Smooth muscle cell (in vitro differentiated cells): ENCODE results near the gene FAM83B. TPM values are rescaled to one million over a fixed set of nuclear protein-coding genes. Genes with fewer than 3 reads are reported as not detected.

Experiments
- DNase-seq: peaks from one replicate; lab custom pipeline; 2025; ENCODE audit not compliant: unreplicated experiment; lab: John Stamatoyannopoulos, UW
- H2AFZ ChIP-seq: fragments of 200-600 bp; sonication (generic); 2 replicates; pipeline ENCODE4 v1.6.0; 2016; ENCODE audit warnings: antibody characterized with exemption, low read depth, mild to moderate bottlenecking
- H3F3A ChIP-seq: fragments of 200-600 bp; sonication (generic); 2 replicates; pipeline ENCODE4 v1.6.0; 2017; ENCODE audit warnings: antibody characterized with exemption, low read depth
- H3K27ac ChIP-seq: fragments of 200-600 bp; sonication (generic); 2 replicates; pipeline ENCODE4 v1.5.1; 2016; ENCODE audit warnings: low read depth, mild to moderate bottlenecking
- H3K27me3 ChIP-seq: fragments of 200-600 bp; sonication (generic); 2 replicates; pipeline ENCODE4 v1.6.1; 2016; ENCODE audit warnings: low read depth, mild to moderate bottlenecking
- H3K36me3 ChIP-seq: fragments of 200-600 bp; sonication (generic); 2 replicates; pipeline ENCODE4 v1.5.1; 2016; ENCODE audit warnings: low read depth
- H3K4me1 ChIP-seq: fragments of 200-600 bp; sonication (generic); 2 replicates; pipeline ENCODE4 v1.5.1; 2016; ENCODE audit warnings: low read depth
- H3K4me2 ChIP-seq: fragments of 200-600 bp; sonication (generic); 2 replicates; pipeline ENCODE4 v1.6.0; 2016; ENCODE audit warnings: mild to moderate bottlenecking
- H3K4me3 ChIP-seq: fragments of 200-600 bp; sonication (generic); 2 replicates; pipeline ENCODE4 v1.5.1; 2016; ENCODE audit warnings: mild to moderate bottlenecking
- H3K79me2 ChIP-seq: fragments of 200-600 bp; sonication (generic); 2 replicates; pipeline ENCODE4 v1.6.0; 2016; ENCODE audit warnings: low read depth, mild to moderate bottlenecking
- H3K9ac ChIP-seq: fragments of 200-600 bp; sonication (generic); 2 replicates; pipeline ENCODE4 v1.6.0; 2016; ENCODE audit warnings: low read depth
- H3K9me3 ChIP-seq: fragments of 200-600 bp; sonication (generic); replicated peaks from 2 replicates; pipeline ENCODE4 v1.5.1; 2016; ENCODE audit warnings: low read depth
- H4K20me1 ChIP-seq: fragments of 200-600 bp; sonication (generic); 2 replicates; pipeline ENCODE4 v1.6.0; 2016; ENCODE audit warnings: low read depth
- WGBS: methylation state at CpG from one replicate; pipeline ENCODE4 v1.1.7; 2016; ENCODE audit warnings: low lambda C conversion rate; 5-methylcytosine and 5-hydroxymethylcytosine counted together
- polyA plus RNA-seq: library from polyadenylated mRNA; unstranded; fragments of >200 nt; fragmentation: Nextera tagmentation; extraction: Ambion mirVana; gene quantifications from 2 replicates; pipeline ENCODE4 v1.2.1, GENCODE V29; 2016
- total RNA-seq: library from RNA; depleted of rRNA; stranded (reverse); fragments of >200 nt; gene quantifications from 2 replicates; pipeline ENCODE4 v1.2.3, GENCODE V29; 2014
- TF ChIP-seq, protein P1 (sequence below): fragments of 200-600 bp; sonication (generic); IDR thresholded peaks from 2 replicates; pipeline ENCODE4 v1.5.1; 2017; ENCODE audit warnings: borderline replicate concordance, mild to moderate bottlenecking, antibody characterized with exemption; ENCODE audit not compliant: insufficient read depth, poor library complexity, severe bottlenecking

Gene FAM83B
- total and polyA plus RNA-seq, 2 experiments from 2014 or later: 1.1 to 28.7 TPM

GRCh38 chr6:54801669-54802068 is 44.9 kb upstream of the FAM83B start:
- Histone ChIP-seq H3K4me2 (peak overlapping the region; percentile 78), H3K4me1 (peaks cover 24% of the 10 kb centered on the region), H3K9me3 (no peaks in the 10 kb centered on the region), H3K4me3 (peak overlapping the region; percentile 35), H3K79me2 (no peaks in the 10 kb centered on the region), H3F3A (no peaks in the 10 kb centered on the region), H2AFZ (peak overlapping the region; percentile 28), H3K36me3 (no peaks in the 10 kb centered on the region), H4K20me1 (no peaks in the 10 kb centered on the region), H3K27me3 (no peaks in the 10 kb centered on the region), H3K9ac (peak overlapping the region; percentile 70), H3K27ac (peak overlapping the region; percentile 79)
- 47% methylated on average over 1 of the region's 1 CpG for WGBS
- TF ChIP-seq, protein P1, sequence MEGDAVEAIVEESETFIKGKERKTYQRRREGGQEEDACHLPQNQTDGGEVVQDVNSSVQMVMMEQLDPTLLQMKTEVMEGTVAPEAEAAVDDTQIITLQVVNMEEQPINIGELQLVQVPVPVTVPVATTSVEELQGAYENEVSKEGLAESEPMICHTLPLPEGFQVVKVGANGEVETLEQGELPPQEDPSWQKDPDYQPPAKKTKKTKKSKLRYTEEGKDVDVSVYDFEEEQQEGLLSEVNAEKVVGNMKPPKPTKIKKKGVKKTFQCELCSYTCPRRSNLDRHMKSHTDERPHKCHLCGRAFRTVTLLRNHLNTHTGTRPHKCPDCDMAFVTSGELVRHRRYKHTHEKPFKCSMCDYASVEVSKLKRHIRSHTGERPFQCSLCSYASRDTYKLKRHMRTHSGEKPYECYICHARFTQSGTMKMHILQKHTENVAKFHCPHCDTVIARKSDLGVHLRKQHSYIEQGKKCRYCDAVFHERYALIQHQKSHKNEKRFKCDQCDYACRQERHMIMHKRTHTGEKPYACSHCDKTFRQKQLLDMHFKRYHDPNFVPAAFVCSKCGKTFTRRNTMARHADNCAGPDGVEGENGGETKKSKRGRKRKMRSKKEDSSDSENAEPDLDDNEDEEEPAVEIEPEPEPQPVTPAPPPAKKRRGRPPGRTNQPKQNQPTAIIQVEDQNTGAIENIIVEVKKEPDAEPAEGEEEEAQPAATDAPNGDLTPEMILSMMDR: no peak
- no peak for DNase-seq

DNA sequence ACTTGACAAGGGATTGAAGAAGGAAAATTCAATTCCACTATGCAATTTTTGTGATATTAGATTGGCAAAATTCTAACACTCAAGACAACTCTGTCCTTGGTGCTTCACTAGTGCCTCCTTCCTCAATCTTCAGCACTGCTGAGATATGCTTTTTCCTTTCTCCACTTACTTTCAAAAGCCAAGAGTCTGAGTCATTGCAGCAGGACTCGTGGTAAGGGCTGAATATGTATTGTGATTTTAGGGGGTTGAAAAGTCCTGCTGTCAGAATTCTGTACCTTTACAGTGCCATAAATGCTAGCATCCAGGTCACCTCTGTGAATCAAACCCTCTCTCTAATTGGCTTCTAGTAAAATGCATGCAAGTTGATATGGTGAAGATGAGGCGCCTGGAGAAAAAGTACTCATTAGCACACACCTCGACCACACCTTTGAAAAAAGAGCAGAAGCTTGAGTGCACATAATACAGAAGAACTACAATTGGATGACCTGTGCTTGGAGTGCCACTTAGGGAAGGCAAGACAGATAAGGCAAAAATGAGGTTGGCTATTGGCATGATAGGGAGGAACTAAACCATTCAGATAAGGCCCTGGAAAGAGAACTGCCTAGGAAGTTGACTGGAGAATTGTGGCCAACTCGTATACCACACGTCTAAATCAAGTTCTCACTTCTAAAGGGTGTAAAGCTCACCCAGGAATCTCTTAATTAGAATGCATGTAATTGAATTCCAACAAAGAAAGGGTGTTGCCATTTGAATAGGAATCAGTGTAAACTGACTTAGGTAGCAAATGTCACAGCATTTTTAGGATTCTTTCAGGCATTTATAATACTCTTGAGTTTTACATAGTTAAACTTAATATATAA is 43.6 kb upstream of the FAM83B start:
- peak overlapping the region; percentile 79 for H3K27ac ChIP-seq
- H3K9me3 ChIP-seq: no peaks in the 10 kb centered on the region
- no peak overlapping the region for H2AFZ ChIP-seq
- WGBS: 48% methylated on average over 5 of the region's 5 CpGs
- no peaks in the 10 kb centered on the region for H3K36me3 ChIP-seq
- H3K9ac ChIP-seq: no peak overlapping the region
- no peaks in the 10 kb centered on the region for H3F3A ChIP-seq
- no peak overlapping the region for H3K4me3 ChIP-seq
- DNase-seq: no peak
- no peaks in the 10 kb centered on the region for H3K79me2 ChIP-seq
- TF ChIP-seq, protein P1: no peak
- peaks cover 24% of the 10 kb centered on the region for H3K4me1 ChIP-seq
- no peaks in the 10 kb centered on the region for H4K20me1 ChIP-seq
- peak overlapping the region; percentile 77 for H3K4me2 ChIP-seq
- no peaks in the 10 kb centered on the region for H3K27me3 ChIP-seq

GRCh38 chr6:54805077-54805476 is 41.5 kb upstream of the FAM83B start:
- Histone ChIP-seq H3K36me3 (no peaks in the 10 kb centered on the region), H4K20me1 (no peaks in the 10 kb centered on the region), H3K9me3 (no peaks in the 10 kb centered on the region), H3K4me3 (no peak overlapping the region), H3K4me2 (peak overlapping the region; percentile 55), H3K27me3 (no peaks in the 10 kb centered on the region), H3F3A (no peaks in the 10 kb centered on the region), H3K27ac (peak overlapping the region; percentile 17), H3K79me2 (no peaks in the 10 kb centered on the region), H2AFZ (no peak overlapping the region), H3K9ac (no peak overlapping the region), H3K4me1 (peaks cover 24% of the 10 kb centered on the region)
- TF ChIP-seq, protein P1: no peak
- WGBS: 15% methylated on average over 1 of the region's 1 CpG
- no peak for DNase-seq

GRCh38 chr6:54810147-54810546 is 36.4 kb upstream of the FAM83B start:
- Histone ChIP-seq H3K4me2 (no peak overlapping the region), H3K9me3 (peaks cover 8% of the 10 kb centered on the region), H3K4me1 (peaks cover 5% of the 10 kb centered on the region), H3K4me3 (no peak overlapping the region), H3K79me2 (no peaks in the 10 kb centered on the region), H3K27me3 (no peaks in the 10 kb centered on the region), H2AFZ (no peak overlapping the region), H3F3A (no peaks in the 10 kb centered on the region), H3K36me3 (no peaks in the 10 kb centered on the region), H3K27ac (no peak overlapping the region), H3K9ac (no peak overlapping the region), H4K20me1 (no peaks in the 10 kb centered on the region)
- TF ChIP-seq, protein P1: no peak
- DNase-seq: no peak
